Measurements from ENCODE around the gene PVALB.

PVALB gene

GRCh38 chr22:36816636-36817524, at the start of gene PVALB:
Gene PVALB, minus strand, starts transcription at chr22:36817035. Its CDS starts 30 bp downstream, at chr22:36817005.
- TF ChIP-seq MAX (IDR thresholded peaks at IDR 0.05) (no peak), NFIC (IDR thresholded peaks at IDR 0.05) (peak; percentile 73)

- TF ChIP-seq MAX (IDR thresholded peaks at IDR 0.05) (no peak), REST (IDR thresholded peaks at IDR 0.05; ENCODE audit: low read depth) (peak; percentile 89)
Observed at GRCh38 chr22:36865346-36865745, 48.5 kb upstream of the PVALB start.

- no peak for TF ChIP-seq YY1 (IDR thresholded peaks at IDR 0.05; ENCODE audit: low read depth)
Observed at GRCh38 chr22:36864454-36865215, 47.8 kb upstream of the PVALB start.

- no peak for TF ChIP-seq TCF12 (IDR thresholded peaks at IDR 0.05; ENCODE audit: low read depth)
- TF ChIP-seq RAD21 (IDR thresholded peaks at IDR 0.05; ENCODE audit: low read depth), result no peak
- TF ChIP-seq TEAD4 (IDR thresholded peaks at IDR 0.05), result no peak
- no peak for TF ChIP-seq FOXM1 (IDR thresholded peaks at IDR 0.05; ENCODE audit: borderline replicate concordance, low read depth)
- no peak for TF ChIP-seq EP300 (IDR thresholded peaks at IDR 0.05; ENCODE audit: borderline replicate concordance)
- no peak for TF ChIP-seq TAF1 (IDR thresholded peaks at IDR 0.05; ENCODE audit: low read depth)
- TF ChIP-seq CREB1 (IDR thresholded peaks at IDR 0.05; ENCODE audit: low read depth), result no peak
- no peak for TF ChIP-seq NFIC (IDR thresholded peaks at IDR 0.05)
- TF ChIP-seq USF1 (IDR thresholded peaks at IDR 0.05), result no peak
- TF ChIP-seq CEBPB (IDR thresholded peaks at IDR 0.05), result no peak
- no peak for TF ChIP-seq MAX (IDR thresholded peaks at IDR 0.05)
- TF ChIP-seq YY1 (IDR thresholded peaks at IDR 0.05; ENCODE audit: low read depth), result no peak
- no peak for TF ChIP-seq ZBTB7A (IDR thresholded peaks at IDR 0.05; ENCODE audit: low read depth)
- TF ChIP-seq REST (IDR thresholded peaks at IDR 0.05; ENCODE audit: low read depth), result no peak
- no peak for TF ChIP-seq EGR1 (IDR thresholded peaks at IDR 0.05)
Observed at GRCh38 chr22:36863979-36864378, 47.1 kb upstream of the PVALB start.

- TF ChIP-seq EP300 (IDR thresholded peaks at IDR 0.05; ENCODE audit: borderline replicate concordance) (no peak), NFIC (IDR thresholded peaks at IDR 0.05) (no peak), CREB1 (IDR thresholded peaks at IDR 0.05; ENCODE audit: low read depth) (no peak), CEBPB (IDR thresholded peaks at IDR 0.05) (no peak), TEAD4 (IDR thresholded peaks at IDR 0.05) (no peak), RAD21 (IDR thresholded peaks at IDR 0.05; ENCODE audit: low read depth) (no peak)
Observed at GRCh38 chr22:36863281-36863680, 46.4 kb upstream of the PVALB start.

- TF ChIP-seq YY1 (IDR thresholded peaks at IDR 0.05; ENCODE audit: low read depth), result no peak
- TF ChIP-seq REST (IDR thresholded peaks at IDR 0.05; ENCODE audit: low read depth), result no peak
- TF ChIP-seq CEBPB (IDR thresholded peaks at IDR 0.05), result no peak
- no peak for TF ChIP-seq MAX (IDR thresholded peaks at IDR 0.05)
- TF ChIP-seq CREB1 (IDR thresholded peaks at IDR 0.05; ENCODE audit: low read depth), result no peak
- no peak for TF ChIP-seq NFIC (IDR thresholded peaks at IDR 0.05)
- no peak for TF ChIP-seq TEAD4 (IDR thresholded peaks at IDR 0.05)
- TF ChIP-seq TAF1 (IDR thresholded peaks at IDR 0.05; ENCODE audit: low read depth), result no peak
- no peak for TF ChIP-seq EGR1 (IDR thresholded peaks at IDR 0.05)
- no peak for TF ChIP-seq ZBTB7A (IDR thresholded peaks at IDR 0.05; ENCODE audit: low read depth)
- no peak for TF ChIP-seq RAD21 (IDR thresholded peaks at IDR 0.05; ENCODE audit: low read depth)
- TF ChIP-seq USF1 (IDR thresholded peaks at IDR 0.05), result no peak
- no peak for TF ChIP-seq FOXM1 (IDR thresholded peaks at IDR 0.05; ENCODE audit: borderline replicate concordance, low read depth)
- TF ChIP-seq EP300 (IDR thresholded peaks at IDR 0.05; ENCODE audit: borderline replicate concordance), result no peak
Observed at GRCh38 chr22:36862251-36863242, 45.7 kb upstream of the PVALB start.

Data from Ishikawa (cell line).